AG09319 (cell line): ENCODE data around the gene PRRT4.

Source experiments
- DNase-seq: peaks from one replicate; pipeline ENCODE4 v3.0.0-alpha.2; 2010; ENCODE audit warnings: low read depth; ENCODE audit errors: extremely low read depth
- TF ChIP-seq, protein P1 (sequence below): IDR thresholded peaks from 2 replicates; pipeline ENCODE4 v1.5.1; 2011; ENCODE audit warnings: low read depth, mild to moderate bottlenecking, inconsistent platforms, low read length, moderate library complexity

PRRT4 gene

DNA sequence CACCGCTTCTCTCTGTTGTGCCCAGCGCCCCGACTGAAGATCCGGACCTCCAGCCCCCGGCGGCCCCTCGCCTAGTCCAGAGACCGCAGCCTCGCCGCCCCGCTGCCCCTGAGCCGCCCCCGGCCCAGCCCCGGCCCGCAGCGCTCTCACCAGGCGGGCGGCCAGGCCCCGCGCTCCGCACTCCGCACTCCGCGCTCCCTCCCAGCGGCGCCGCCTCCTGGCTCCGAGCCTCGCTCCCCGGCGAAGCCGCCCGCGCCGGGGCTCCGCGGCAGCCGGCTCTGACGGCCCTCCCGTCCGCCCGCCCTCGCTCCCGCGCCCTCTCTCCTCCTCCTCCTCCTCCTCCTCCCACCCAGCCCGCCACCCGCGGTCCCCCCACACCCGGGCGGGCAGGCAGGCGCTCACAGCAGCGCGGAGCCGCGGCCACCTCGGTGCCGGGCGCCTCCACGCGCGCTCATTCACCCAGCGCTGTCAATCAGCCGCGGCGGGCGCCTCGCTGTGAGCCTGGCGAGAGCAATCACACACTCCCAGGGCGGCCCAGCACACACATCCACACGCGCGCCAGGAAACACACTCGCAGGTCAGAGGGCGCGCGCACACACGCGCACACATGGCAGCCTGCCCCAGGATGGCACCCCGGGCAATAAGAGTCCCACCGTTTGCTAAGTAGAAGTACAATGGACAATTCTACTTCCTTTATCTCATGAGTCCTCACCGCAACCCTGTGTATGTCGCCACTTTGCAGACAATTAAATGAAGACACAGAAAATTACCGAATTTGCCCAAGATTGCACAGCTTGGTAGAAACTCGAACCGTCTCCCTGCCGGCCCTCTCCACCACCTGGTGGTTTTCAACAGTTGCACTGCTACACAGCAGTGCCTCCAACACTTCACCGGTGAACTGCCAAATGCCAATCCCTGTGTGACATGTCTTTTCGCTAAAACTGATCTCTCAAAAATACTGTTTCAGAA is at the start of gene PRRT4:
PRRT4 (minus strand) TSS at position 280 of the 969 bp plus-strand sequence.
- DNase-seq: no peak
- TF ChIP-seq, protein P1, sequence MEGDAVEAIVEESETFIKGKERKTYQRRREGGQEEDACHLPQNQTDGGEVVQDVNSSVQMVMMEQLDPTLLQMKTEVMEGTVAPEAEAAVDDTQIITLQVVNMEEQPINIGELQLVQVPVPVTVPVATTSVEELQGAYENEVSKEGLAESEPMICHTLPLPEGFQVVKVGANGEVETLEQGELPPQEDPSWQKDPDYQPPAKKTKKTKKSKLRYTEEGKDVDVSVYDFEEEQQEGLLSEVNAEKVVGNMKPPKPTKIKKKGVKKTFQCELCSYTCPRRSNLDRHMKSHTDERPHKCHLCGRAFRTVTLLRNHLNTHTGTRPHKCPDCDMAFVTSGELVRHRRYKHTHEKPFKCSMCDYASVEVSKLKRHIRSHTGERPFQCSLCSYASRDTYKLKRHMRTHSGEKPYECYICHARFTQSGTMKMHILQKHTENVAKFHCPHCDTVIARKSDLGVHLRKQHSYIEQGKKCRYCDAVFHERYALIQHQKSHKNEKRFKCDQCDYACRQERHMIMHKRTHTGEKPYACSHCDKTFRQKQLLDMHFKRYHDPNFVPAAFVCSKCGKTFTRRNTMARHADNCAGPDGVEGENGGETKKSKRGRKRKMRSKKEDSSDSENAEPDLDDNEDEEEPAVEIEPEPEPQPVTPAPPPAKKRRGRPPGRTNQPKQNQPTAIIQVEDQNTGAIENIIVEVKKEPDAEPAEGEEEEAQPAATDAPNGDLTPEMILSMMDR: no peak; the same call in 1 of the 2 replicates

DNA sequence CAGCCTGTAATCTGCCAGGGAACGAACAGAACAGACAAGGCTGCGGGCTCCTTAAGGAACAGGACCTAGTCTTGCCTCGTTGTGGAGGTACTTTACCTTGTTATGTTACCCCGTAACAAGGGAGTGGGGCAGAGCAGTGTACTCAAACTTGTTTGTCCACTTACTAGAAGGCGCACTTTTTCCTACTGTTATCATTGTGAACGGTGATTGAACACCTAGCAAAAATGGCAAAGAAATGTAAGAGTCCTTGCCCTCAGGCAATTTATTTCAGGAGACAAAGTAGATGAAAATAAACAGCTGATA is 48.9 kb upstream of the PRRT4 start:
- DNase-seq: no peak
- TF ChIP-seq, protein P1: no peak

DNA sequence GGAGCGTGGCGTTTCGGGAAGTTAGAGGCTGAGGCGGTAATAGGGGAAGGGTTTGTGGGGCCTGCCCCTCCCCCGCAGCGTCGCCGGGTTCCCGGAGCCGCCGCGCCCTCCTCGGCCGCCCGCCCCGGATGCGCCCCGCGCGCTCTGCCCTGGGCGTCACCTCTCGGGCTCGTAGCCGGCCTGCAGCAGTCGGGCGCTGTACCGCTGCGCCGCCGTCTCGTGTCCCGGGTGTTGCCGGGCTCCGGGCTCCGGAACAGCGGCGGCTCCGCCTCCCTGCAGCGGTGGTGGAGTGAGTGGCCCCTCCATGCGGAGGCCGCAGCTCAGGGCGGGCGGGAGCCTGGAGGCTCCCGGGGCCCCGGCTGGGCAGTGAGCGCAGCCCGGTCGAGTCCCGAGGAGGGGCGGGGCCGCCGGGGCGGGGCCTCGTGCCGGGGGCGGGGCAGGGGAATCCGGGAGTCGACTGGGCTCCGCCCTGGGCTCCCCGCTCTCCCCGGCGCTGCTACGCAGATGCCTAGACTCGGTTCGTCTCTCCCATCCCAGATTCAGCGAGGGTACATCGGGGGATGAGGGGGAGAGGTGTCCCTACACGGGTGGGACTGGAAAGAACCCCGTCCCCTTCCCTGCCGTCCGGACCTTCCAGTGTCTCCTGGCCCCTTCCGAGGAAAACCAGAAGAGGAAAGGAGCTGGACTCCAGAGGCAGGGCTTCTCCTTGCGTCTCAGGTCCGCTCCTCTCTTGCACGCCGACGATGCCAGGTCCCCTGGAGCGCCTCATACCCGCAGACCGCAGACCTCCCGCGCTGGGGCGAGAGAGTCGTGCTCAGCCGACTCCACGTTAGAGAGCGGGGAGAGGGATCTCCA is 48.3 kb upstream of the PRRT4 start, which contains the start of gene IMPDH1:
IMPDH1 (minus strand) TSS at position 387 of the 855 bp plus-strand sequence; CDS start at position 306, 81 bp downstream.
- peak; percentile 34 for DNase-seq
- TF ChIP-seq, protein P1: no peak

DNA sequence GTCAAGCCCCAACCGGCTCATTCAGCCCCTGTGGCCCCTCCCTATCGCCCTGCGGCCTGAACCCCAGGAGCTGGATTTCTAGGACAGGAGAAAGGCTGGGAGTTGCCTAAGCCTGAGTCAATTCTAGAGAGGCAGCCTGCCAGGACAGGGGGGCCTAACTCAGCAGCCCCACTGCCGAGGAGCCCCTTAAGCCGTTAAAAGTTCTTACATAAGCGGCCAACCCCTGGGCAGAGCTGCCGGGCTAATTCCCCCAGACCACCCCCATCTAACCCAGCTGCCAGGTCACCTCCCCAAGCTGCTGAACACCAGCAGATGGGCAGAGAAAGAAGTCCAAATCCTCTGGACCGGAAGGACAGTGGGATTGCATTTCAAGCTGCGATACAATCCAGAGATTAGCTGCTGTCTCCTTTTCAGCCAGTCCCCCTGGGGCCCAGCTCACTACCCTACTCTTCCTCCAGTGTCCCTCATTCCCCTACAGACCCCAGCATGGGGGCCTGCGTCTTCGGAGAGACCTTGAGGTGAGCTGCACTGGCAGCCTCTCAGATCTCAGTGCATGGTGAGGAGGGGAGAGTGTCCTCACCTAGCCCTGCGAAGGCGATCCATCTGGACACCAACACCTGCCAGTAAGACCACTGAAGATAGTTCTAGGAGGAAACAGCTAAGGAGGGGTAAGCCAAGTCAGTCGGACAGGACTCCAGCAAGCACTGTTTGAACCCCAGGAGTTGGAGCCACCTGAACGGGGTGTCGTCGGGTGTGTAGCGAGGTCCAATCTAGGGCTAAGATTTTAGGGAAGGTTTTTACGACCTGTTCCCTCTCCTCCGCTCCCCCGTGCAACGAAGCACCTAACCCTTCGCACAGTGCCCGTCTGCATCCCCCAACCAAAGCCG is 47.5 kb upstream of the PRRT4 start:
- TF ChIP-seq, protein P1: no peak
- DNase-seq: no peak

DNA sequence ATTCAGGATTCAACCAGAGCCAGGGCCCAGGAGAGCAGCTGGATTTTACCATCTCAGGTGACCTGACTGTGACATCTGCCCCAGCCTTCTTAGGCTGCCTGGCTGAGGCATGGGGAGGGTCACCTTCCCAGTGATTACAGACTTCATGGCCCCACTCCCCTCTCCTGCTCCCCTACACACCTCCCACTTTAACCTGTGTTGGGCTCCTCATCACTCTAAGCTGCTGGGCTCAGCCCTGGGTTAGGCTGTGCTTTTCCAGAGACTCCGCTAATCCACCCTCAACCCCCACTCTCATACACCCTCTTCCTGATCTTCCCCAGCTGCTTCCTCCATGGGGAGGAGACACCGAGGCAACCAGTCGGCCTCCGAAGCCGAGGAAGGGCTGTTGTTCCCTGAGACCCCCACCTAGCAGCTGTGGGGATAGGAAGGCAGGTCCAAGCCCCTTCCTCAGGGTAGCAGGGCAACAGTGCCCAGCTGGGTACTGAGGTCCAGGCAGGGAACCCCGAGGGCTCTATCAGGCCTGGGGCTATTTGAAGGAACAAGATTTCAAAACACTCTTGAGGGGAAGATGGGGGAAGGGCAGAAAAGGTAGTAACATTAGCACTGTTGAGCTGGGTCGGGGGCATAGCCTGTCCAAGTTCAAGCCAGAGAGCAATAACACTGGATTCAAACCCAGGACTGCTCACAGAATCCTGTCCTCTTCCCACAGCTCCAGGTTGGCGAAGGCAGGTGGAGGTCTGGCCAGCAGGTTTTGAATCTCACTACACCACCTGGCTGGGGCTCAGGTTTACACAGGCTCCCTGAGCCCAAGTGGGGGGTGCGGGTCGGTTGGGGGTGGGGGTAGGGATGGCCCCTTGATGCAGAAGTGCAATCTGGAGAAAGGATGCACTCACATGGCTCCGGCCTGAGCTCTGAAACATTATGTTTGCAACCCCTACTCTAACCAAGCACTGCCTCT is 46.5 kb upstream of the PRRT4 start:
- TF ChIP-seq, protein P1: no peak
- no peak for DNase-seq

DNA sequence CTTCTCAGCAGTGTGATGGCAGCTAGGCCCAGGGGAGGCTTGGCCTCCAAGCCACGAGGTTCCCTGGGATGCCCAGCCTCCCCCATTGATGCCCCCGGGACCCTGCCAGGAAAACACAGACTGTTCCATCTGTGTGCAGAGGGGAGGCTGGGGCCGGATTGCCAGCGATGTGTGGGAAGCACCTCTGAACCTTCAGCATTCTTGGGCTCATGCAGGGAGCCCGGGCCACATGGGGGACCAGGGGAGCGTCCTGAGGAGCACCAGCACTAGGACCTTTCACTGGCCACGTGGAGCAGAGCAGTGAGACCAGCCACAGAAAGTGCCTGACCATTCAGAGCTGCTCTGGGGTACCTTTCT is 45.7 kb upstream of the PRRT4 start:
- DNase-seq: no peak
- TF ChIP-seq, protein P1: no peak
